GM23248 (cell line): ENCODE data around the gene NCKAP1. TPM values are rescaled to one million over a fixed set of nuclear protein-coding genes. Genes with fewer than 3 reads are reported as not detected.
A peak's percentile ranks its signal among the peaks of the same experiment; 100 is the strongest.

Experiments used
- DNase-seq: peaks from one replicate; pipeline ENCODE4 v3.0.0-alpha.2; 2015
- H2AFZ ChIP-seq: fragments of 200-600 bp; sonication (generic); 2 replicates; pipeline ENCODE4 v1.6.1; 2016; ENCODE audit warnings: antibody characterized with exemption
- H3F3A ChIP-seq: fragments of 200-600 bp; sonication (generic); 2 replicates; pipeline ENCODE4 v1.6.1; 2016; ENCODE audit warnings: mild to moderate bottlenecking, antibody characterized with exemption, mixed run types; ENCODE audit not compliant: insufficient read depth
- H3K27ac ChIP-seq: fragments of 200-600 bp; sonication (generic); 2 replicates; pipeline ENCODE4 v1.5.1; 2016; ENCODE audit warnings: mild to moderate bottlenecking
- H3K27me3 ChIP-seq: fragments of 200-600 bp; sonication (generic); replicated peaks from 2 replicates; pipeline ENCODE4 v1.6.1; 2016; ENCODE audit warnings: mild to moderate bottlenecking; ENCODE audit not compliant: insufficient read depth
- H3K36me3 ChIP-seq: fragments of 200-600 bp; sonication (generic); 2 replicates; pipeline ENCODE4 v1.6.1; 2016; ENCODE audit warnings: low read depth, mild to moderate bottlenecking
- H3K4me1 ChIP-seq: fragments of 200-600 bp; sonication (generic); 2 replicates; pipeline ENCODE4 v1.6.1; 2016; ENCODE audit warnings: mild to moderate bottlenecking; ENCODE audit not compliant: insufficient read depth
- H3K4me2 ChIP-seq: fragments of 200-600 bp; sonication (generic); one replicate; pipeline ENCODE4 v1.6.1; 2016; ENCODE audit warnings: mild to moderate bottlenecking; ENCODE audit not compliant: unreplicated experiment
- H3K4me3 ChIP-seq: fragments of 200-600 bp; sonication (generic); 2 replicates; pipeline ENCODE4 v1.5.1; 2016; ENCODE audit warnings: mild to moderate bottlenecking
- H3K79me2 ChIP-seq: fragments of 200-600 bp; sonication (generic); 2 replicates; pipeline ENCODE4 v1.6.1; 2016; ENCODE audit warnings: mild to moderate bottlenecking; ENCODE audit not compliant: insufficient read depth
- H3K9ac ChIP-seq: fragments of 200-600 bp; sonication (generic); 2 replicates; pipeline ENCODE4 v1.6.1; 2016; ENCODE audit warnings: mild to moderate bottlenecking
- H3K9me2 ChIP-seq: fragments of 200-600 bp; sonication (generic); 2 replicates; pipeline ENCODE4 v1.6.1; 2016; ENCODE audit warnings: mixed run types, mild to moderate bottlenecking, moderate library complexity; ENCODE audit not compliant: insufficient read depth
- H3K9me3 ChIP-seq: fragments of 200-600 bp; sonication (generic); one replicate; pipeline ENCODE4 v1.6.1; 2017; ENCODE audit warnings: low read depth
- H4K20me1 ChIP-seq: fragments of 200-600 bp; sonication (generic); 2 replicates; pipeline ENCODE4 v1.6.0; 2016; ENCODE audit not compliant: insufficient read depth
- EZH2 ChIP-seq: fragments of 200-600 bp; sonication (generic); IDR thresholded peaks from 2 replicates; pipeline ENCODE4 v1.6.1; 2018; ENCODE audit warnings: antibody characterized with exemption, mild to moderate bottlenecking; ENCODE audit not compliant: insufficient read depth, poor library complexity, severe bottlenecking
- EZH2phosphoT487 ChIP-seq: fragments of 200-600 bp; sonication (generic); IDR thresholded peaks from 2 replicates; pipeline ENCODE4 v1.6.1; 2018; ENCODE audit warnings: antibody characterized with exemption, moderate library complexity, mild to moderate bottlenecking, low read depth; ENCODE audit not compliant: insufficient read depth
- WGBS, 2 experiments: methylation state at CpG; one replicate each; pipeline ENCODE4 v1.1.6; 2015 to 2017; ENCODE audit warnings: low lambda C conversion rate in 2 of 2, low coverage in 1 of 2; ENCODE audit errors: missing lambda C conversion rate in 2 of 2; 5-methylcytosine and 5-hydroxymethylcytosine counted together
- in situ Hi-C: fragments of 300-500 bp; cut with MboI; formaldehyde crosslinking; loops from 2 replicates; pipeline ENCODE4 v1.15.0; 2020
- polyA plus RNA-seq: library from polyadenylated mRNA; unstranded; fragments of >200 nt; fragmentation: Nextera tagmentation; extraction: Ambion mirVana; gene quantifications from 2 replicates; pipeline ENCODE4 v1.2.1, GENCODE V29; 2016
- total RNA-seq: library from RNA; depleted of rRNA; stranded (reverse); fragments of >200 nt; shearing (Covaris generic); gene quantifications from 2 replicates; pipeline ENCODE4 v1.2.3, GENCODE V29; 2014

NCKAP1 gene
- total and polyA plus RNA-seq, 2 experiments from 2014 or later, result 58.9 to 201 TPM

- Histone ChIP-seq H3K4me1 (peaks cover 49% of the 10 kb centered on the region), H3K9ac (no peak overlapping the region), H4K20me1 (peaks cover 25% of the 10 kb centered on the region), H3K79me2 (peaks cover 100% of the 10 kb centered on the region), H3K9me2 (no peaks in the 10 kb centered on the region), H2AFZ (no peak overlapping the region), H3K36me3 (peaks cover 18% of the 10 kb centered on the region; the same call in 1 of the 2 replicates), H3K27me3 (no peaks in the 10 kb centered on the region), H3F3A (0 out of 2 replicates have a peak, but pooled peaks cover 6% of the 10 kb centered on the region), H3K27ac (no peak overlapping the region), H3K4me2 (no peak overlapping the region), H3K9me3 (no peaks in the 10 kb centered on the region), H3K4me3 (no peak overlapping the region)
- DNase-seq, result no peak
- in situ Hi-C loops, result no loop called here
- 64 to 66% methylated on average over 3 of the region's 3 CpGs for WGBS, 2 experiments
- TF ChIP-seq EZH2 (no peak), EZH2phosphoT487 (no peak)
Observed at GRCh38 chr2:183025993-183026392, 12.3 kb downstream of the NCKAP1 start.

GRCh38 chr2:183024339-183025095 lies 13.7 kb downstream of the NCKAP1 start:
- H3K36me3 ChIP-seq, result peaks cover 22% of the 10 kb centered on the region; the same call in 1 of the 2 replicates
- H3K4me2 ChIP-seq, result peak overlapping the region; percentile 23
- no peak overlapping the region for H3K27ac ChIP-seq
- H3K4me3 ChIP-seq, result no peak overlapping the region; the same call in 1 of the 2 replicates
- H3K9me3 ChIP-seq, result no peaks in the 10 kb centered on the region
- H4K20me1 ChIP-seq, result peaks cover 22% of the 10 kb centered on the region
- DNase-seq, result peak; percentile 42
- H3F3A ChIP-seq, result 0 out of 2 replicates have a peak, but pooled peaks cover 6% of the 10 kb centered on the region
- no peak overlapping the region for H2AFZ ChIP-seq
- WGBS, 2 experiments, result 21 to 31% methylated on average over 8 of the region's 8 CpGs
- TF ChIP-seq EZH2phosphoT487, result no peak
- no peak for TF ChIP-seq EZH2
- H3K27me3 ChIP-seq, result no peaks in the 10 kb centered on the region
- in situ Hi-C loops, result no loop called here
- no peaks in the 10 kb centered on the region for H3K9me2 ChIP-seq
- peak overlapping the region; percentile 7; the same call in 1 of the 2 replicates for H3K9ac ChIP-seq
- H3K4me1 ChIP-seq, result peaks cover 40% of the 10 kb centered on the region
- H3K79me2 ChIP-seq, result peaks cover 100% of the 10 kb centered on the region

GRCh38 chr2:183022711-183023110 lies 15.5 kb downstream of the NCKAP1 start:
- H4K20me1 ChIP-seq, result peaks cover 19% of the 10 kb centered on the region

GRCh38 chr2:183021613-183022012 lies 16.6 kb downstream of the NCKAP1 start:
- in situ Hi-C loops, result no loop called here
- Histone ChIP-seq H3K27ac (no peak overlapping the region), H3K4me3 (no peak overlapping the region), H3K9me2 (no peaks in the 10 kb centered on the region), H3K4me2 (no peak overlapping the region), H3K36me3 (peaks cover 22% of the 10 kb centered on the region; the same call in 1 of the 2 replicates), H3K27me3 (no peaks in the 10 kb centered on the region), H4K20me1 (peaks cover 18% of the 10 kb centered on the region), H3K9ac (no peak overlapping the region), H3K4me1 (peaks cover 31% of the 10 kb centered on the region), H3K9me3 (no peaks in the 10 kb centered on the region), H3F3A (0 out of 2 replicates have a peak, but pooled peaks cover 6% of the 10 kb centered on the region), H2AFZ (no peak overlapping the region), H3K79me2 (peaks cover 100% of the 10 kb centered on the region)
- TF ChIP-seq EZH2, result no peak
- DNase-seq, result no peak
- WGBS, 2 experiments, result 48 to 54% methylated on average over 2 of the region's 2 CpGs

More at GRCh38 chr2:183022711-183023110, 15.5 kb downstream of the NCKAP1 start:
- Histone ChIP-seq H3F3A (0 out of 2 replicates have a peak, but pooled peaks cover 6% of the 10 kb centered on the region), H3K36me3 (peaks cover 22% of the 10 kb centered on the region; the same call in 1 of the 2 replicates), H2AFZ (no peak overlapping the region), H3K79me2 (peaks cover 100% of the 10 kb centered on the region), H3K9me3 (no peaks in the 10 kb centered on the region), H3K4me3 (no peak overlapping the region), H3K4me1 (peaks cover 31% of the 10 kb centered on the region), H3K27me3 (no peaks in the 10 kb centered on the region), H3K9ac (no peak overlapping the region), H3K4me2 (no peak overlapping the region), H3K9me2 (no peaks in the 10 kb centered on the region), H3K27ac (no peak overlapping the region)
- 98 to 99% methylated on average over 3 of the region's 3 CpGs for WGBS, 2 experiments
- no peak for DNase-seq
- TF ChIP-seq EZH2phosphoT487, result no peak
- TF ChIP-seq EZH2, result no peak
- in situ Hi-C loops, result no loop called here
